NB4 (cell line): Measurements from ENCODE around the gene ADCY5.
"Not testable (repeated sequence)": the region's sequence is repeated elsewhere in the genome, so short reads cannot be mapped to it uniquely, and the experiment has no call there.

Experiments used
- DNase-seq: peaks from one replicate; pipeline ENCODE4 v3.0.0; 2010; ENCODE audit warnings: low read depth
- H3K4me3 ChIP-seq: one replicate; pipeline ENCODE4 v1.5.1; 2011; ENCODE audit warnings: mild to moderate bottlenecking, low read depth, low read length, moderate library complexity
- CTCF ChIP-seq: IDR thresholded peaks from one replicate; pipeline ENCODE4 v1.5.1; 2012; ENCODE audit warnings: low read depth, low read length
- MAX ChIP-seq: IDR thresholded peaks from 2 replicates; pipeline ENCODE4 v1.6.1; 2011; ENCODE audit warnings: low read depth, low read length
- MYC ChIP-seq: IDR thresholded peaks from 2 replicates; pipeline ENCODE4 v1.6.1; 2011; ENCODE audit warnings: low read depth, low read length
- POLR2A ChIP-seq: IDR thresholded peaks from 2 replicates; pipeline ENCODE4 v1.6.1; 2011; ENCODE audit warnings: mild to moderate bottlenecking; ENCODE audit not compliant: insufficient read length; ENCODE audit errors: extremely low read depth

ADCY5 gene

GRCh38 chr3:123244128-123244527 is 204.8 kb downstream of the ADCY5 start:
- no peak overlapping the region for H3K4me3 ChIP-seq
- no peak for DNase-seq
- TF ChIP-seq MYC: no peak

GRCh38 chr3:123239756-123240155 is 209.1 kb downstream of the ADCY5 start:
- no peak overlapping the region for H3K4me3 ChIP-seq
- TF ChIP-seq CTCF: no peak
- no peak for TF ChIP-seq MAX
- no peak for TF ChIP-seq MYC
- no peak for TF ChIP-seq POLR2A
- no peak for DNase-seq

- not testable (repeated sequence) for H3K4me3 ChIP-seq, DNase-seq
Measured at GRCh38 chr3:123239186-123239585, 209.7 kb downstream of the ADCY5 start.

- DNase-seq: no peak
Measured at GRCh38 chr3:123236902-123237301, 212.0 kb downstream of the ADCY5 start.

More at GRCh38 chr3:123236902-123237301, 212.0 kb downstream of the ADCY5 start:
- TF ChIP-seq MYC (no peak), MAX (no peak), CTCF (no peak), POLR2A (no peak)
- H3K4me3 ChIP-seq: no peak overlapping the region
